ENCODE measurements around the gene CUL3.
"Not testable (repeated sequence)": the region's sequence is repeated elsewhere in the genome, so short reads cannot be mapped to it uniquely, and the experiment has no call there.

Gene CUL3

GRCh38 chr2:224585211-224586088, at the start of gene CUL3:
CUL3 (minus strand) TSS chr2:224585363; CDS start chr2:224585009, 354 bp downstream.
- DNase-seq (ENCODE audit: low read depth in 2 of 3, low spot score in 1 of 3) = peak; percentile 99

GRCh38 chr2:224630659-224631550, 45.7 kb upstream of the CUL3 start:
- no peak for DNase-seq (ENCODE audit: low read depth in 2 of 3, low spot score in 1 of 3)

- no peak for DNase-seq (ENCODE audit: low read depth in 2 of 3, low spot score in 1 of 3)
Measured at GRCh38 chr2:224628416-224628815, 43.3 kb upstream of the CUL3 start.

- no peak for DNase-seq (ENCODE audit: low read depth in 2 of 3, low spot score in 1 of 3)
Measured at GRCh38 chr2:224626735-224627134, 41.6 kb upstream of the CUL3 start.

GRCh38 chr2:224613543-224614286, 28.6 kb upstream of the CUL3 start:
- no peak for DNase-seq (ENCODE audit: low read depth in 2 of 3, low spot score in 1 of 3)

GRCh38 chr2:224612578-224612977, 27.4 kb upstream of the CUL3 start:
- DNase-seq (ENCODE audit: low read depth in 2 of 3, low spot score in 1 of 3) = no peak

GRCh38 chr2:224611938-224612337, 26.8 kb upstream of the CUL3 start:
- DNase-seq (ENCODE audit: low read depth in 2 of 3, low spot score in 1 of 3) = no peak

- DNase-seq (ENCODE audit: low read depth in 2 of 3, low spot score in 1 of 3) = no peak
Measured at GRCh38 chr2:224608104-224608503, 22.9 kb upstream of the CUL3 start.

- not testable (repeated sequence) for DNase-seq (ENCODE audit: low read depth in 2 of 3, low spot score in 1 of 3)
Measured at GRCh38 chr2:224603746-224604500, 18.8 kb upstream of the CUL3 start.

GRCh38 chr2:224602778-224603375, 17.7 kb upstream of the CUL3 start:
- DNase-seq (ENCODE audit: low read depth in 2 of 3, low spot score in 1 of 3) = not testable (repeated sequence)

- DNase-seq (ENCODE audit: low read depth in 2 of 3, low spot score in 1 of 3) = no peak
Measured at GRCh38 chr2:224601923-224602322, 16.8 kb upstream of the CUL3 start.

GRCh38 chr2:224598678-224599077, 13.5 kb upstream of the CUL3 start:
- no peak for DNase-seq (ENCODE audit: low read depth in 2 of 3, low spot score in 1 of 3)

- DNase-seq (ENCODE audit: low read depth in 2 of 3, low spot score in 1 of 3) = no peak
Measured at GRCh38 chr2:224596289-224596688, 11.1 kb upstream of the CUL3 start.

- DNase-seq (ENCODE audit: low read depth in 2 of 3, low spot score in 1 of 3) = no peak
Measured at GRCh38 chr2:224595518-224595917, 10.4 kb upstream of the CUL3 start.

- no peak for DNase-seq (ENCODE audit: low read depth in 2 of 3, low spot score in 1 of 3)
Measured at GRCh38 chr2:224594840-224595239, 9.7 kb upstream of the CUL3 start.

- DNase-seq (ENCODE audit: low read depth in 2 of 3, low spot score in 1 of 3) = no peak
Measured at GRCh38 chr2:224591220-224591619, 6.1 kb upstream of the CUL3 start.

- no peak for DNase-seq (ENCODE audit: low read depth in 2 of 3, low spot score in 1 of 3)
Measured at GRCh38 chr2:224586127-224586695, 1.0 kb upstream of the CUL3 start.

- peak in 2 of 3 donors; percentile 42 to 54 for DNase-seq (ENCODE audit: low read depth in 2 of 3, low spot score in 1 of 3)
Measured at GRCh38 chr2:224584785-224585210, 365 bp downstream of the CUL3 start.

GRCh38 chr2:224584111-224584784, 915 bp downstream of the CUL3 start:
- peak in 1 of 3 donors; percentile 10 for DNase-seq (ENCODE audit: low read depth in 2 of 3, low spot score in 1 of 3)
